HepG2 (cell line): ENCODE results near the gene GGA1. TPM values are rescaled to one million over a fixed set of nuclear protein-coding genes. Genes with fewer than 3 reads are reported as not detected.

Experiments used
- ATAC-seq: fragments of 200-7000 bp; cut with Tn5 transposase; 3 replicates; pipeline ENCODE4 v1.9.1; 2020; ENCODE audit warnings: mild to moderate bottlenecking, moderate library complexity
- BruUV-seq: library from RNA; stranded (reverse); fragments of 400-500 nt; replicated peaks from 2 replicates; lab custom pipeline; 2021; lab: Mats Ljungman, UMichigan
- CTCF ChIA-PET: fragments of 300-600 bp; formaldehyde crosslinking; extraction: SDS; loops from one replicate; lab custom pipeline; 2021; ENCODE audit warnings: low total read pairs, inconsistent platforms, low intra/inter-chr PET ratio; lab: Yijun Ruan, JAX
- POLR2A ChIA-PET: fragments of 350-600 bp; sonication (Branson Sonifier 250); formaldehyde crosslinking; loops from one replicate; lab custom pipeline; 2020; ENCODE audit warnings: antibody characterized with exemption, inconsistent platforms; lab: Yijun Ruan, JAX
- DNase-seq: peaks from one replicate; pipeline ENCODE4 v3.0.0-alpha.2; 2015; ENCODE audit warnings: low spot score
- FAIRE-seq: peaks from 3 replicates; lab custom pipeline; 2011; peaks lifted over from hg19 to GRCh38; lab: Jason Lieb, UNC
- H2AFZ ChIP-seq: one replicate; pipeline ENCODE4 v1.6.1; 2011; ENCODE audit warnings: low read length, inconsistent platforms
- H3K27ac ChIP-seq: fragments of 300-600 bp; 3 replicates; pipeline ENCODE4 v1.8.0; 2011; ENCODE audit warnings: mixed run types, mild to moderate bottlenecking, mixed read lengths, low read length, inconsistent platforms; ENCODE audit not compliant: insufficient read depth; ENCODE audit errors: extremely low read length
- H3K27me3 ChIP-seq, 2 experiments: fragments of 200-600 bp in 1 of 2; 2 replicates in 1 of 2; 3 replicates in 1 of 2; pipeline versions ENCODE4 v1.6.0 to v1.8.0; 2011; ENCODE audit warnings: low read length in 2 of 2, mild to moderate bottlenecking in 2 of 2, moderate library complexity in 2 of 2, inconsistent platforms in 1 of 2; ENCODE audit not compliant: insufficient read depth in 2 of 2, control insufficient read depth in 1 of 2
- H3K36me3 ChIP-seq, 2 experiments: fragments of 200-600 bp in 1 of 2; replicated peaks in 1 of 2; 2 replicates in 1 of 2; 3 replicates in 1 of 2; pipeline versions ENCODE4 v1.5.1 to v1.8.0; 2011; ENCODE audit warnings: low read length in 2 of 2, inconsistent platforms in 1 of 2; ENCODE audit not compliant: insufficient read depth in 2 of 2, control insufficient read depth in 1 of 2
- H3K4me1 ChIP-seq: 2 replicates; pipeline ENCODE4 v1.5.1; 2012; ENCODE audit warnings: low read length, inconsistent platforms; ENCODE audit not compliant: insufficient read depth
- H3K4me2 ChIP-seq: 2 replicates; pipeline ENCODE4 v1.6.0; 2011; ENCODE audit warnings: low read depth, low read length, inconsistent platforms
- H3K4me3 ChIP-seq, 3 experiments: fragments of 200-600 bp in 1 of 3; sonication (generic), shearing (Covaris generic) in 1 of 3; replicated peaks in 1 of 3; 2 replicates each; pipeline ENCODE4 v1.5.1; 2011 to 2016; ENCODE audit warnings: low read length in 3 of 3, inconsistent platforms in 2 of 3, low read depth in 2 of 3, mild to moderate bottlenecking in 2 of 3, control low read depth in 1 of 3, mixed read lengths in 1 of 3; ENCODE audit not compliant: insufficient read depth in 1 of 3
- H3K79me2 ChIP-seq: one replicate; pipeline ENCODE4 v1.6.1; 2011; ENCODE audit warnings: low read length, inconsistent platforms; ENCODE audit not compliant: insufficient read depth
- H3K9ac ChIP-seq: 2 replicates; pipeline ENCODE4 v1.6.0; 2011; ENCODE audit warnings: mild to moderate bottlenecking, low read depth, low read length, inconsistent platforms; ENCODE audit not compliant: insufficient read depth
- H3K9me3 ChIP-seq: 2 replicates; pipeline ENCODE4 v1.5.1; 2012; ENCODE audit warnings: mild to moderate bottlenecking, low read length
- H4K20me1 ChIP-seq: 2 replicates; pipeline ENCODE4 v1.6.0; 2011; ENCODE audit warnings: inconsistent platforms, mild to moderate bottlenecking, low read length, moderate library complexity; ENCODE audit not compliant: insufficient read depth
- ZNF441 ChIP-seq: sonication (generic); formaldehyde crosslinking; IDR thresholded peaks from 2 replicates; pipeline ENCODE4 v1.7.0; 2021; ENCODE audit warnings: missing genetic modification reagents, borderline replicate concordance
- ZNF451 ChIP-seq: sonication (generic); formaldehyde crosslinking; IDR thresholded peaks from 2 replicates; pipeline ENCODE4 v1.5.0; 2020; ENCODE audit warnings: mild to moderate bottlenecking, missing genetic modification reagents
- ZNF501 ChIP-seq: sonication (generic); formaldehyde crosslinking; IDR thresholded peaks from 2 replicates; pipeline ENCODE4 v1.5.1; 2020; ENCODE audit warnings: mild to moderate bottlenecking, moderate library complexity, missing genetic modification reagents
- ZNF670 ChIP-seq: sonication (generic); formaldehyde crosslinking; IDR thresholded peaks from 2 replicates; pipeline ENCODE4 v1.8.0; 2022; ENCODE audit warnings: mild to moderate bottlenecking, missing genetic modification reagents, borderline replicate concordance
- WGBS: methylation state at CpG from one replicate; pipeline ENCODE4 v1.1.6; 2017; ENCODE audit warnings: low lambda C conversion rate; 5-methylcytosine and 5-hydroxymethylcytosine counted together
- in situ Hi-C: cut with HindIII; loops from 2 replicates; pipeline ENCODE4 v1.10.0; 2017; ENCODE audit warnings: low pct_unique_long_range_greater_than_20kb; ENCODE audit not compliant: extremely low pct_ligation_motif_present
- intact Hi-C: fragments of 100-400 bp; cut with micrococcal nuclease; formaldehyde crosslinking; loops from one replicate; pipeline ENCODE4 v1.10.0; 2022; ENCODE audit not compliant: unreplicated experiment
- polyA plus RNA-seq, 8 experiments: library from polyadenylated mRNA; depleted of rRNA in 3 of 8; stranded (reverse) in 7 of 8; unstranded in 1 of 8; fragments of >200 nt; fragmentation: Illumina TruSeq in 4 of 8; extraction: Trizol in 4 of 8; gene quantifications; 2 replicates each; pipeline versions ENCODE4 v1.2.1 to v1.2.3, GENCODE V29; 2011 to 2016; ENCODE audit warnings: low read depth in 4 of 8, missing spikeins in 1 of 8, mixed read lengths in 1 of 8; ENCODE audit not compliant: insufficient read depth in 1 of 8
- total RNA-seq, 5 experiments: library from RNA; depleted of rRNA; stranded (reverse); fragments of >200 nt; fragmentation: Illumina TruSeq; extraction: Trizol; gene quantifications; 2 replicates each; pipeline ENCODE4 v1.2.3, GENCODE V29; 2016; ENCODE audit warnings: low read depth in 1 of 5
- TF ChIP-seq, protein P1 (sequence below): sonication (generic); formaldehyde crosslinking; IDR thresholded peaks from 2 replicates; pipeline ENCODE4 v1.8.0; 2022; ENCODE audit warnings: missing genetic modification reagents, mild to moderate bottlenecking, borderline replicate concordance
- TF ChIP-seq, protein P2 (sequence below): sonication (generic); formaldehyde crosslinking; IDR thresholded peaks from 2 replicates; pipeline ENCODE4 v1.8.1; 2023; ENCODE audit warnings: mild to moderate bottlenecking, moderate library complexity, missing genetic modification reagents
- TF ChIP-seq, protein P3 (sequence below): sonication (generic); formaldehyde crosslinking; IDR thresholded peaks from 2 replicates; pipeline ENCODE4 v1.5.1; 2020; ENCODE audit warnings: mild to moderate bottlenecking, missing genetic modification reagents, borderline replicate concordance
- TF ChIP-seq, protein P4 (sequence below): IDR thresholded peaks from 2 replicates; pipeline ENCODE4 v1.6.1; 2018; ENCODE audit warnings: missing genetic modification reagents
- TF ChIP-seq, protein P5 (sequence below): sonication (generic); formaldehyde crosslinking; IDR thresholded peaks from 2 replicates; pipeline ENCODE4 v1.5.0; 2020; ENCODE audit warnings: missing genetic modification reagents

GGA1 gene
- total and polyA plus RNA-seq, 2 of the 13 experiments (the other 11 are each of a cell fraction or from before 2014, with no cell fraction given), result 29.1 to 87.2 TPM

DNA sequence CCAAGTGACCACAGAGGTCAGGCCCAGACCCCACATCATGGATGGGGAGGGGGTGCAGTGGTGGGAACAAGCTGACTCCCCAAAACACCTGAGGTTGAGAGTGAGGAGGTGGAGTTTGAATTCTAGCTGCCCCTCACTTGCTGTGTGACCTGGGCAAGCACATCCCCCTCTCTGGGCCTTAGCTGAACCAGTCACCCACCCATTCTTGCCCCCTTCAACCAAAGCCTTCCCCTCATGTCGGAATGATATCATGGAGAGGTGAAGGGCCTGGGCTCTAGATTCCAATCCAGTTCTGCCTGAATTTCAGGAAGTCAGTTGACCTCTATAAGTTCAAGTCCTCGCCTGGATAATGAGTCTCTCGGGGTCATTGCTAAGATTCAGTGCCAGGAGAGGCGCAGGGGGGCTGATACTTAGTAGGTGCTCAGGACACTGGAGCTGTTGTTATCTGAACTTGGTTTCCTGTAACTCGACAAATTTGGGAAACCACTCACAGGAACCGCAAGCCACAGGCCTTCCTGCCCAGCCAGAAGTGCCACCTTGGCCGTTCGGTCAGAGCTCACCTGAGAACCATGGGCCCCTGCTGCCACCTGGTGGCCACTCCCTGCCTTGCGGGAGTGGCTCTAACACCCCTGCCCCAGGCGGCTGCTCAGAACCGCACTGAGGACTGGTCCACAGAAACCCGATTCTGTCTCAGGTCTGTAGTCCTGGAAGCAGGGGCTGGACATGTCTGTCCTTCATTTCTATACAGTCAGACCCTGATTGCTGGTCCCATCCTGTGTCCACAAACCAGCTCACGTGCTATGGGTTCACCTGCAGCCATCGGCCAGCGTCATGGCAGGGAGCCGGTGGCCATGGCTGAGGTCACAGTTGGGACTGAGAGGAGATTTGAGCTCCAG lies 41.5 kb upstream of the GGA1 start:
- Histone ChIP-seq H3K79me2 (peaks cover 42% of the 10 kb centered on the region), H3K4me1 (peaks cover 91% of the 10 kb centered on the region), H3K36me3 (peaks cover 12 to 31% of the 10 kb centered on the region in 2 experiments), H2AFZ (no peak overlapping the region), H3K4me3 (no peak overlapping the region; a peak in 1 of 6 replicates), H3K9me3 (no peaks in the 10 kb centered on the region), H3K9ac (no peak overlapping the region), H3K27ac (no peak overlapping the region), H3K27me3 (no peaks in the 10 kb centered on the region), H4K20me1 (peaks cover 42% of the 10 kb centered on the region), H3K4me2 (no peak overlapping the region)
- BruUV-seq, result no TSS peak
- ChIA-PET CTCF (interaction anchor here (1.3 to 5.4 kb wide), 5 partner anchors 20 to 95 kb away, joined by 3 to 66 read pairs (median 10); no protein-coding TSS in a partner anchor), POLR2A (interaction anchor here (1.0 to 17.5 kb wide), 12 partner anchors 10 to 76 kb away, joined by 3 to 976 read pairs (median 6); partner anchors contain the start of genes GGA1 and LGALS2)
- peak; percentile 61 for DNase-seq
- intact Hi-C loops (loop anchor here (1.0 kb wide), 1 partner anchor 22 kb away; no protein-coding TSS in a partner anchor), in situ Hi-C loops (no loop called here)
- FAIRE-seq, result peak; percentile 75
- WGBS, result 56% methylated on average over 13 of the region's 16 CpGs
- ATAC-seq, result peak; percentile 27
- TF ChIP-seq ZNF501 (CRISPR knock-in tag), result no peak
- TF ChIP-seq, protein P1, sequence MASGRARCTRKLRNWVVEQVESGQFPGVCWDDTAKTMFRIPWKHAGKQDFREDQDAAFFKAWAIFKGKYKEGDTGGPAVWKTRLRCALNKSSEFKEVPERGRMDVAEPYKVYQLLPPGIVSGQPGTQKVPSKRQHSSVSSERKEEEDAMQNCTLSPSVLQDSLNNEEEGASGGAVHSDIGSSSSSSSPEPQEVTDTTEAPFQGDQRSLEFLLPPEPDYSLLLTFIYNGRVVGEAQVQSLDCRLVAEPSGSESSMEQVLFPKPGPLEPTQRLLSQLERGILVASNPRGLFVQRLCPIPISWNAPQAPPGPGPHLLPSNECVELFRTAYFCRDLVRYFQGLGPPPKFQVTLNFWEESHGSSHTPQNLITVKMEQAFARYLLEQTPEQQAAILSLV (CRISPR knock-in tag), result no peak
- TF ChIP-seq, protein P2, sequence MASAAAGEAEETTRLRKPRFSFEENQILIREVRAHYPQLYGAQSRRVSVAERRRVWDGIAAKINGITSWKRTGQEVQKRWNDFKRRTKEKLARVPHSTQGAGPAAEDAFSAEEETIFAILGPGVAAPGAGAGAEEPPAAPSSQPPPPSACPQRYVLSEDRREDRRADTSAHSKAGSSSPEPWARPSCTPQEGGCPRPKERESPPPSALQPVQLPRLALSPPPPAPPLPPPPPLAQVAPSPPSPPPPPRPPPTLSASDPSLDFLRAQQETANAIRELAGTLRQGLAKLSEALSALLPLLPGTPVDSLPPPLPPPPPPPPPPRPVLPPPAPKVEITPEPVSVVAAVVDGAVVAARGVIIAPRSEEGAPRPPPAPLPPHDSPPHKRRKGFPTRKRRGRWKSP (CRISPR knock-in tag), result 0 out of 2 replicates have a peak, but pooled peaks have one; percentile 32
- no peak for TF ChIP-seq ZNF670 (CRISPR knock-in tag)
- TF ChIP-seq, protein P3, sequence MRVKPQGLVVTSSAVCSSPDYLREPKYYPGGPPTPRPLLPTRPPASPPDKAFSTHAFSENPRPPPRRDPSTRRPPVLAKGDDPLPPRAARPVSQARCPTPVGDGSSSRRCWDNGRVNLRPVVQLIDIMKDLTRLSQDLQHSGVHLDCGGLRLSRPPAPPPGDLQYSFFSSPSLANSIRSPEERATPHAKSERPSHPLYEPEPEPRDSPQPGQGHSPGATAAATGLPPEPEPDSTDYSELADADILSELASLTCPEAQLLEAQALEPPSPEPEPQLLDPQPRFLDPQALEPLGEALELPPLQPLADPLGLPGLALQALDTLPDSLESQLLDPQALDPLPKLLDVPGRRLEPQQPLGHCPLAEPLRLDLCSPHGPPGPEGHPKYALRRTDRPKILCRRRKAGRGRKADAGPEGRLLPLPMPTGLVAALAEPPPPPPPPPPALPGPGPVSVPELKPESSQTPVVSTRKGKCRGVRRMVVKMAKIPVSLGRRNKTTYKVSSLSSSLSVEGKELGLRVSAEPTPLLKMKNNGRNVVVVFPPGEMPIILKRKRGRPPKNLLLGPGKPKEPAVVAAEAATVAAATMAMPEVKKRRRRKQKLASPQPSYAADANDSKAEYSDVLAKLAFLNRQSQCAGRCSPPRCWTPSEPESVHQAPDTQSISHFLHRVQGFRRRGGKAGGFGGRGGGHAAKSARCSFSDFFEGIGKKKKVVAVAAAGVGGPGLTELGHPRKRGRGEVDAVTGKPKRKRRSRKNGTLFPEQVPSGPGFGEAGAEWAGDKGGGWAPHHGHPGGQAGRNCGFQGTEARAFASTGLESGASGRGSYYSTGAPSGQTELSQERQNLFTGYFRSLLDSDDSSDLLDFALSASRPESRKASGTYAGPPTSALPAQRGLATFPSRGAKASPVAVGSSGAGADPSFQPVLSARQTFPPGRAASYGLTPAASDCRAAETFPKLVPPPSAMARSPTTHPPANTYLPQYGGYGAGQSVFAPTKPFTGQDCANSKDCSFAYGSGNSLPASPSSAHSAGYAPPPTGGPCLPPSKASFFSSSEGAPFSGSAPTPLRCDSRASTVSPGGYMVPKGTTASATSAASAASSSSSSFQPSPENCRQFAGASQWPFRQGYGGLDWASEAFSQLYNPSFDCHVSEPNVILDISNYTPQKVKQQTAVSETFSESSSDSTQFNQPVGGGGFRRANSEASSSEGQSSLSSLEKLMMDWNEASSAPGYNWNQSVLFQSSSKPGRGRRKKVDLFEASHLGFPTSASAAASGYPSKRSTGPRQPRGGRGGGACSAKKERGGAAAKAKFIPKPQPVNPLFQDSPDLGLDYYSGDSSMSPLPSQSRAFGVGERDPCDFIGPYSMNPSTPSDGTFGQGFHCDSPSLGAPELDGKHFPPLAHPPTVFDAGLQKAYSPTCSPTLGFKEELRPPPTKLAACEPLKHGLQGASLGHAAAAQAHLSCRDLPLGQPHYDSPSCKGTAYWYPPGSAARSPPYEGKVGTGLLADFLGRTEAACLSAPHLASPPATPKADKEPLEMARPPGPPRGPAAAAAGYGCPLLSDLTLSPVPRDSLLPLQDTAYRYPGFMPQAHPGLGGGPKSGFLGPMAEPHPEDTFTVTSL (CRISPR knock-in tag), result no peak
- no peak for TF ChIP-seq ZNF441
- TF ChIP-seq, protein P4, sequence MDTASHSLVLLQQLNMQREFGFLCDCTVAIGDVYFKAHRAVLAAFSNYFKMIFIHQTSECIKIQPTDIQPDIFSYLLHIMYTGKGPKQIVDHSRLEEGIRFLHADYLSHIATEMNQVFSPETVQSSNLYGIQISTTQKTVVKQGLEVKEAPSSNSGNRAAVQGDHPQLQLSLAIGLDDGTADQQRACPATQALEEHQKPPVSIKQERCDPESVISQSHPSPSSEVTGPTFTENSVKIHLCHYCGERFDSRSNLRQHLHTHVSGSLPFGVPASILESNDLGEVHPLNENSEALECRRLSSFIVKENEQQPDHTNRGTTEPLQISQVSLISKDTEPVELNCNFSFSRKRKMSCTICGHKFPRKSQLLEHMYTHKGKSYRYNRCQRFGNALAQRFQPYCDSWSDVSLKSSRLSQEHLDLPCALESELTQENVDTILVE (CRISPR knock-in tag), result 0 out of 2 replicates have a peak, but pooled peaks have one; percentile 44
- no peak for TF ChIP-seq ZNF451 (CRISPR knock-in tag)
- TF ChIP-seq, protein P5, sequence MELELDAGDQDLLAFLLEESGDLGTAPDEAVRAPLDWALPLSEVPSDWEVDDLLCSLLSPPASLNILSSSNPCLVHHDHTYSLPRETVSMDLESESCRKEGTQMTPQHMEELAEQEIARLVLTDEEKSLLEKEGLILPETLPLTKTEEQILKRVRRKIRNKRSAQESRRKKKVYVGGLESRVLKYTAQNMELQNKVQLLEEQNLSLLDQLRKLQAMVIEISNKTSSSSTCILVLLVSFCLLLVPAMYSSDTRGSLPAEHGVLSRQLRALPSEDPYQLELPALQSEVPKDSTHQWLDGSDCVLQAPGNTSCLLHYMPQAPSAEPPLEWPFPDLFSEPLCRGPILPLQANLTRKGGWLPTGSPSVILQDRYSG (CRISPR knock-in tag), result no peak
